B cell (primary cell): ENCODE results near the gene KNOP1.

Experiments used
- CTCF ChIP-seq: fragments of 200-600 bp; IDR thresholded peaks from one replicate; pipeline ENCODE4 v1.8.0; 2022; ENCODE audit warnings: antibody characterized with exemption, mild to moderate bottlenecking
- EZH2 ChIP-seq: IDR thresholded peaks from 2 replicates; pipeline ENCODE4 v1.6.1; 2012; ENCODE audit warnings: borderline replicate concordance, low read depth, mild to moderate bottlenecking, moderate library complexity, low read length; ENCODE audit not compliant: insufficient read depth, poor library complexity, severe bottlenecking

- TF ChIP-seq CTCF = no peak
- TF ChIP-seq EZH2 = no peak
Observed at GRCh38 chr16:19741354-19741753, 23.3 kb upstream of the KNOP1 start.
